Dermis blood vessel endothelial cell (primary cell): ENCODE data around the gene BCLAF3. TPM values are rescaled to one million over a fixed set of nuclear protein-coding genes. Genes with fewer than 3 reads are reported as not detected.

ENCODE experiments used
- DNase-seq: peaks from one replicate; pipeline ENCODE4 v3.0.0; 2010
- total RNA-seq: library from RNA; depleted of rRNA; stranded (reverse); fragments of >200 nt; gene quantifications from 2 replicates; pipeline ENCODE4 v1.2.3, GENCODE V29; 2014

Gene BCLAF3
- total RNA-seq, 1 donor from 2014 or later = 5.4 TPM

DNA sequence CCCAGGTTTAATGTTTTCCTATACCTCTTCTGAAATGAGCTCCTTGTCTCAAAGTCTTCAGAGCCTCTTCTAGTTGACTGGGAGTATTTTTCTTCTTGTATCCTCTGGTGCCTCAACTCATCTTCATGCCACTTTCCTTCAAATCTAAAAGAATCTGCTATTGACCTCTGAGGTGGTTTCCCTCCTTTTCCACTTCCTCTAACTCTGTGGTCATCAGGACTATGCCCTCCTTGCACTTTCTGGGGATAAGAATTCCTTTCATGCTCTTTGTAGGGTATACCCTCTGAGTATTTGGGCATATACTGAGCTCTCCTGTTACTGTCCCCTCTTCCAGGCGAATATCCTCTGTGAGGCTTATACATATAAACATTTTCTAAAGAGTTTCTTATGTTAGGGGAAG, 24.8 kb downstream of the BCLAF3 start:
- DNase-seq = no peak

DNA sequence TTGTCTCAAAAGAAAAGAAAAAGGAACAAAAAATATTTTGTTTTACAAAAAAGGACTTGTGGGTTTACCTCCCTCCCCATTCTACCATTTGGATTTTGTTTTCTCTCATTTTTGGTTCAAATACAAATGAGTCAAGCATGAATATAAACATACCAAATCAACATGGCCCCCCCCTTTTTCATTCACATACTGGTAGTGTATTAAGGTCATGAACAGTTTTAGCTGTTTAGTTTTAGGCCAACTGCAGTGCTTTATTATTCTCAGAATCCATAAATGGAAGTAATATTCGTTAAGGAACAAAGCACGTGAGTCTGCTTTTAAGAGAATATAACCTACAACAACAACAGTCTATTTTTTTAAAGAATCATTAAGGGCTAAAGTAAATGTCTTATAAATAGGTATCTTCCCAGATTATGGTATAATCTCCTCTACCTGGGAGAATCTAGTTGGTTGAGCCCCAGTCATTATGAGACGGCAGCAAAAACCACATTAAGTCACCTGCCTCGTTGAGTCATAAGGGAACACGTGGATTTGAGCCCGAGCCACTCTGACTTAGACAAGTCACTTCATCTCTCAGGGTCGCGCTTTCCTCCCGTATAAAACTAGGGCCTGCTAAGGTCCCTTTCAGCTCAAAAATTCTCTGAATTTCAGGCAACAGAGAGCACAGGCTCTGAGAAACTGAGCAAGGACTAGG, 26.7 kb downstream of the BCLAF3 start:
- DNase-seq = no peak

DNA sequence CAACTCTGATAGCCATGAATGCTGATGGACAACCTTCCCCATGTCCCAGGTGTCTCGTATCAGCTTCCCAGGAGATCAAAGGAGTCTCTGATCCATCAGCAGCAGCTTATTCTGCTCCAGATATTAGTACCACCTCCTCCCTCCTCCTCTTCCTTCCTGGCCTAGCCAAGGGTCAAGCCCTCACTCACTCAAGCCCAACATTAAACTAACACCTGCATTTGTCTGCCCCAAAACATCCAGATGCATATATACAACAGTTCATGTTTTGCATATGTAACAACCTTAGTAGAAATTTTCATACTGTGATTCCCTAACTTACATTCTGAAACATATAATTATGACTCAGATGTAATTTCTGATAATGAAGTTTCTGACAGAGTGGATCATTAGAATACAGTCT, 29.9 kb downstream of the BCLAF3 start:
- peak; percentile 2 for DNase-seq

DNA sequence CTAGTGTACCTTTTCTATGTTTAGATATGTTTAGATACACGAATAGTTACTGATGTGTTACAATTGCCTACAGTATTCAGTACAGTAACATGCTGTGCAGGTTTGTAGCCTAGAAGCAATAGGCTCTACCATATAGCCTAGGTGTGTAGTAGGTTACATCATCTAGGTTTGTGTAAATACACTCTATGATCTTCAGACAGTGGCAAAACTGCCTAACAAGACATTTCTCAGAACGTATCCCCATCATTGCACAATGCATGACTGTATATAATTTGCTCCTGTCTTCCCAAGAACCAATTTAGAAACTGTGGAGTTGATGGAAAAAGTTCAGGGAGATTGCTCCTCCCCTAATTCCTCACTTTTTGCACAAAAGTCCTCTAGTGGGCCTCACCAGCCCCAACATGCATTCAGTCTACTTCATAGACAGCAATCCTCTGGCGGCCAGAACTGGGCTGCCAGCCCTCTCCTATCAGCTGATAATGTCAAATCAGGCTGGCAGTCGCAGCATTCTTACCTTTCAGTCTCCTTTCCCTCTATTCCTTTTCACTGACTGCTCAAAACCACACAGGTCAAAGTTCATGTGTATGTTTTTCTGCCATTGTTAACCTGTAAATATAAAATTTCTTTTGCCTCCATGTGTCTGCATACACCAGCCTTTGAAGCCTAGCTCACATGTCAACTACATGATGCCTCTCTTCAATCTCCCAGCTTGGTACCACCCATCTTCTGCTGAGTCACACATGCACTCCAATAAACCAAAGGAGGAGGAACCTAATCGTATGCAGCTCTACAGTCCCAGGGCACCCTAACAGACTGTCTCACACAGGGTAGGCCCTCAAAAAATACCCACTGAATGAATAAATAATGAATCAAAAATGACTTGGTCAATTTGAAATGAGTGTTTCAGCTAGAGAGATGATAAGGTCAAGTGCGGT, 32.0 kb downstream of the BCLAF3 start:
- DNase-seq = no peak

DNA sequence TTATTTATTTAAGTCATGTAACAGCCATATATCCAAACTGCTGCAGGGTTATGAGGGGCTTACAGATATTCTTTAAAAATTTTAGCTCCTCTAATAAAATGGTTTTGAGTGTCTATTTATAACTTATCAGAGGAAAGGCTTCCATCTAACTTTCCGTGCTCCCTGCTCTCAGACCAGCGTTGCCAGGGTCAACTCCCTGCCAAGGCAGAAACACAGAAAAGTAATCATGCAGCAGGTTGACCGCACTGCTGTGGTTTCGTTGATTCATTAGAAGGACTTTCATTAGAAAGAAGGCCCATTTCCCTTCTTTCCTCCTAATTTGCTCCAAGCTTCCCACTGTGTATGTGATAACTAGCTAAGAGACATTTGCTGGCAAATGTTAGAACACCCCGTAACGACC, 33.9 kb downstream of the BCLAF3 start:
- DNase-seq = no peak

DNA sequence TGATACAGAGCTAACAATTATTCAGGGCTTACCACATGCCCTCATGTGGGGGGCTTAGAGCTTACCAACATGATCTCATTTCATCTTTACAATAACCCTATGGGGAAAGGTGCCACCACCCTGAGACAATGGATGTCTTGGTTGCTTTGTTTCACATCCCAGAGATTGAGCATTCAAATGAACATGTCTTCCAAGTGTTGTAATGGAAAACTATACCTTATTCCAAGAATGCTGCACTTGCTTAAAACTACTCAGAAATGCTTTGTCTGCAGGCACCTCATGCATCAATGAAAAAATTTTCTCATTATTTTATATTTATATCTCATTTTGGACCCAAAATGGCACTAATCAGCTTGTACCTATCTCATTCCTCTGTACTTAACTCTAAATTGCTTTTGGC, 34.6 kb downstream of the BCLAF3 start:
- no peak for DNase-seq

DNA sequence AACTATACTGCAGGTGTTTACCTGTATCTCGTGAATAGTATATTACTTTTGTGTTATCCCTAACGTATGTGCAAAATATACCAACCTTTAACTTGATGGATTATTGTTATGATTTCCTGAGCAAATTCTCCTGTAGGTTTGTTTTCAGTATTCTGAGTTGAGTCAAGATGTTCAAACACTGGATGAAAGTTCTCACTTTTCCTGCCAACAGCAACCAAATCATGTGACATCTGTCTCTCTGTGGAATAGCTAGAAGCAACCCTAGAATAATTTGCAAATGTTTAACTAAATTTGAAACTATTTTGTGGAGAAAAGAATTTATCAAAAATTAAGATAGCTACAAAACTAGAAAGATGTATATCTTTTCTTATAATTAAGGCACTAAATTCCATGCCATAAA, 35.6 kb downstream of the BCLAF3 start:
- no peak for DNase-seq

DNA sequence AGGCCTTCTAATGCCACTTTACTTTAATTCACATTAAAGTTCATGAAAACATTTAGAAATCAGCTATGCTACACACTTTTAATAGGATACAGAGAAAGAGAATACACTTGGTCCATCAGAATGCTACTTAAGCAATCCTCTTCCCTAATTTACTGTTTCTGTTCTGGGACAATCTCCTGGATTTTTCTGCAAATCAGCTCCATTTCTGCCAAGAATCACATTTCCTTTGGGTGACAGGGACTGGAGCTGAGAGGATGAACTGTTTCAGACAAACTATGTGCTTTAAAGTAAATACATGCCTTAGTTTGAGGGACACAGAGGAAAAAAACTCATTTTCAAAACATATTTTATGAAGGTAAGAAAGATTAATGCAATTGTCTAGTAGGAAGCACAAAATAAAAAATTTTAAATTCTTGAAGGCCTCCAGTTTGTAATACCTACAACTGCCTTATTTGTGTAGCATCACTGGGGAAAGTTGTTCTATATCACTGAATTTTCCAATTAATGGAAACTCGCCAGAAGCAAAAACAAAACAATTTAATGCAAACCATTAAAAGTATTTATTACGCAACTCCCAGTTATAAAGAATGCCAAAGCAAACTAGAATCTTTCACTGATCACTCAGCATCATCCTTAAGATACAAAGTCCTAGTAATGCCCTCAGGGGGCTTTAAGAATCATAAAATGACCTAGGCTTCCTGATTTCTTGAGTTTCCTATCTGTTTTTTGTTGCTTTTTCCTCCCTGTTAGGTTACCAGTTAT, 36.3 kb downstream of the BCLAF3 start:
- no peak for DNase-seq

DNA sequence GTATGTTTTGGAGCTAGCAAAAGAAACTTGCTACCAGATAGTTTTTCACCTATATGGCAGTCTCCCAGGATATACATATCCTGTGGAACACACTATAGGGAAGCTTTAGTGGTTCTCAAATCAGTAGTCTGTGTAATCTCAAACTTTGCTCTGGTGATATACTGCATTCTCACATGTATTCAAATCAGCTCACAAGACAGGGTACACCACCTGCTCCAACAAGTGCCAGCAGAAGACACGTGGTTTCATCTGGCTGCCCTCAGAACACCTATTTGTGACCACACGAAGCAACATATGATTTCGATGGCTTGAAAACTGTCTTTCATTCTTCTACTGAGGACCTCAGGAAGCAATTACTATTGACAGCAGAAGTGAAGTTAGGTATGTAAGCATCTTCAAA, 37.7 kb downstream of the BCLAF3 start:
- no peak for DNase-seq

DNA sequence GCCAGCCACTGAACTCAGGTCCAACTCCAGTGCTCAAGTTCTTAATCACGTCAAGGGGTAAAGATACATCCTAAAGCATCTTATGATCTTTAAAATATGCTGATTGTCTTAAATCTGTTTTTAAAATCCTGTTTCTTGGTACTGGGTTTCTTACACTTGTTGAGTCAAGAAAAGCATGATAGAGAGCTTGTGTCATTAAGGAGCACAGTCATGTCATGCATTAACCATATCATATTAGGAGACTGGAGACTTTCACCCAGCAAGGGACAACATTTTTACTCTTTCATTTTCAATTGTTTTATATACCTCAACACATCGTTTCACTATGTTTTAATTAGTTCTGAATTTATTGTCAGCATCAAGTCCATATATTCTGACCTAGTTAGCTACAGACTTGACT, 41.5 kb downstream of the BCLAF3 start:
- DNase-seq = no peak

DNA sequence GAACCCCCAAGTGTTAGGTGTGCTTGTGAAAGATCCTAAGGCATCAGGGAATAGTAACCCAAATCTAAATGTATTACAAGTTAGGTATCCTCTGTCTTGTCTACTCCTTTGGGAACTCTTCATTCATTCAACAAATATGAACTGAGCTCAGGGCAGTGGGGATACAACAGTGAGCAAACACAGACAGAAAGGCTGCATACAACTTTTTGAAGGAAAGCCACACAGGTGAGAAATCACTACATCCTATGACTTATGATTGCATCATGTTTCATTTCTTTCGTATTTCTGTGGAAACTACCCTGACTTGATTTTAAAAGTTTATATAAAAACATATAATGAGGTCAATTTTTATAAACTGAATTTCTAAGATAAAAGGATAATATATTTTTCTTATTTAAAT, 43.2 kb downstream of the BCLAF3 start:
- DNase-seq = no peak

Other genes with a start within 250 kb of the BCLAF3 start
- gene SH3KBP1, start 103.5 kb downstream of the BCLAF3 start, total RNA-seq = 9.2 and 22.3 TPM in 2 replicates
- gene MAP7D2, start 125.8 kb upstream of the BCLAF3 start, total RNA-seq = 0.09 and 0.17 TPM in 2 replicates
- 28.8 and 32.2 TPM in 2 replicates for gene EIF1AX, start 150.8 kb upstream of the BCLAF3 start, total RNA-seq